Measurements from ENCODE around the gene ZNF83.
"Not testable (repeated sequence)": the region's sequence is repeated elsewhere in the genome, so short reads cannot be mapped to it uniquely, and the experiment has no call there.

ZNF83 gene

GRCh38 chr19:52613299-52613906 is 24.8 kb downstream of the ZNF83 start:
- no peak overlapping the region for H3K27ac Mint-ChIP-seq

DNA sequence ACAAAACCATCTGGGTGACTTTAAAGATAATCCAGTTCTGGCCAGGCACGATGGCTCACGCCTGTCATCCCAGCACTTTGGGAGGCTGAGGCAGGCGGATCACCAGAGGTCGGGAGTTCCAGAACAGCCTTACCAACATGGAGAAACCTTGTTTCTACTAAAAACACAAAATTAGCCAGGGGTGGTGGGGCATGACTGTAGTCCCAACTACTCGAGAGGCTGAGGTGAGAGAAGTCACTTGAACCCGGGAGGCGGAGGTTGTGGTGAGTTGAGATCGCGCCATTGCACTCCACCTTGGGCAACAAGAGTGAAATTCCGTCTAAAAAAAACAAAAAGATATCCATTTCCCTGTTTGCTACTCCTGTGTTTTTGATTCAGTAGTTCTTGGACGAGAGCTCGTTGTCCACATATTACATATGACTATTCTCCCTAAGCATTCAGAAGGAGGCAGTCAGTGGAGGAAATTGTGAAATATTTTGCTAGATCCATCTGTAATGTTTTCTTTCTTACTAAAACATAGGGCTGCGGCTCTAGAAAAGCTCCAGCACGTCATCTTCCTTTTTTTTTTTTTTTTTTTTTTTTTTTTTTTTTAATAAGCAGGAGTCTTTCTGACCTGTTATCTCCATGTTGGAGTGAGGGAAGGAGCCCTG is 34.5 kb downstream of the ZNF83 start:
- H3K27ac Mint-ChIP-seq, result no peak overlapping the region
- peaks cover 64% of the 10 kb centered on the region for H3K9me3 Mint-ChIP-seq
- DNase-seq, result no peak
- TF ChIP-seq CTCF (IDR thresholded peaks at IDR 0.05), result no peak
- peaks cover 3% of the 10 kb centered on the region for H3K27me3 Mint-ChIP-seq (ENCODE audit: low read depth, poor library complexity)
- H3K4me1 Mint-ChIP-seq, result peaks cover 34% of the 10 kb centered on the region
- peaks cover 70% of the 10 kb centered on the region for H3K36me3 Mint-ChIP-seq (ENCODE audit: low read depth)
- H3K4me3 Mint-ChIP-seq, result no peak overlapping the region

More at GRCh38 chr19:52613299-52613906, 24.8 kb downstream of the ZNF83 start:
- no peak for DNase-seq
- H3K4me3 Mint-ChIP-seq, result no peak overlapping the region
- H3K4me1 Mint-ChIP-seq, result no peaks in the 10 kb centered on the region
- peaks cover 4% of the 10 kb centered on the region for H3K27me3 Mint-ChIP-seq (ENCODE audit: low read depth, poor library complexity)
- H3K9me3 Mint-ChIP-seq, result peaks cover 93% of the 10 kb centered on the region
- TF ChIP-seq CTCF (IDR thresholded peaks at IDR 0.05), result no peak
- peaks cover 95% of the 10 kb centered on the region for H3K36me3 Mint-ChIP-seq (ENCODE audit: low read depth)

DNA sequence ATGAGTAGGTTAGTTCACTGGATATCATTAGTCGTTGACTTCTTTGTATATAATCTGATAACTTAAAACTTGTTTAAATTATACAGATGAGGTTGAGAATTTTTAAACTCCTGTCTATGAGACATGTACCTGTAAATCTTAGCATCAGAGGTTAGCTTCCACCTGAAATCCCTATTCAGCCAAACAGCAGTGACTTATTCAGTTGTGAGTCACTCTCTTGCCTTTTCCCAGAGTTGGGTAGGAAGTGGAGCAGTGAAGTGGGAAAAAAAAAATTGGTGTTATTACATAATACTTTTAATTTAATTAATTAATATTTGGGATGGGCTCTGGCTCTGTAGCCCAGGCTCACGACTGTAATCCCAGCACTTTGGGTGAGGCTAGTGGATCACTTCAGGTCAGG is 35.2 kb downstream of the ZNF83 start:
- TF ChIP-seq CTCF (IDR thresholded peaks at IDR 0.05), result no peak
- peaks cover 7% of the 10 kb centered on the region for H3K27me3 Mint-ChIP-seq (ENCODE audit: low read depth, poor library complexity)

DNA sequence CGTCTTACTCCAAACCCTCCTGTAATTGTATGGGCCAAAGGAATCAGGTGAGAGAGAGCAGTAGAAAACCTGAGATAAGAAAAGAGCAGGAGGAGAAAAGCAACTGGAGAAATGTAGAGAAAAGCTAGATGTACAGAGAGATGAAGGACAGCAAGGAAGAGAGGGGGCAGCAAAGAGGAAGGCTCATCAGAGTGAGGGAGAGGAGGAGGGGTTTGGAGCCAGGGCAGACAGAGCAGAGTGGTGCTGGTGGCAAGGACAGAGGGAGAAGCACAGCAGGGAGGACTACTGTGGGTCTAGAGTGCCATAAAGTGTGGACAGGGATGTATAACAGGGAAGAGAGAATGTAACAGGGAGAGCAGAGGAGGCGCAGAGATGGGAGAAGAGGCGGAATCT is 36.2 kb downstream of the ZNF83 start:
- H3K27me3 Mint-ChIP-seq (ENCODE audit: low read depth, poor library complexity), result not testable (repeated sequence)
- Mint-ChIP-seq H3K27ac (peak overlapping the region; percentile 26), H3K4me3 (peak overlapping the region; percentile 90), H3K36me3 (ENCODE audit: low read depth) (peaks cover 78% of the 10 kb centered on the region), H3K9me3 (peaks cover 68% of the 10 kb centered on the region), H3K4me1 (peaks cover 34% of the 10 kb centered on the region)
- DNase-seq, result peak; percentile 2

More for the DNA sequence above, 35.2 kb downstream of the ZNF83 start:
- peaks cover 73% of the 10 kb centered on the region for H3K36me3 Mint-ChIP-seq (ENCODE audit: low read depth)
- no peak for DNase-seq
- H3K27ac Mint-ChIP-seq, result no peak overlapping the region
- no peak overlapping the region for H3K4me3 Mint-ChIP-seq
- H3K4me1 Mint-ChIP-seq, result peaks cover 34% of the 10 kb centered on the region
- H3K9me3 Mint-ChIP-seq, result peaks cover 64% of the 10 kb centered on the region

- TF ChIP-seq CTCF (IDR thresholded peaks at IDR 0.05), result peak; percentile 38
- DNase-seq, result peak; percentile 98
- Mint-ChIP-seq H3K4me1 (peaks cover 32% of the 10 kb centered on the region), H3K4me3 (peak overlapping the region; percentile 90), H3K36me3 (ENCODE audit: low read depth) (peaks cover 78% of the 10 kb centered on the region), H3K27me3 (ENCODE audit: low read depth, poor library complexity) (peaks cover 5% of the 10 kb centered on the region), H3K9me3 (peaks cover 68% of the 10 kb centered on the region), H3K27ac (peak overlapping the region; percentile 26)
These were observed 36.9 kb downstream of the ZNF83 start for GRCh38 chr19:52601025-52601973.

DNA sequence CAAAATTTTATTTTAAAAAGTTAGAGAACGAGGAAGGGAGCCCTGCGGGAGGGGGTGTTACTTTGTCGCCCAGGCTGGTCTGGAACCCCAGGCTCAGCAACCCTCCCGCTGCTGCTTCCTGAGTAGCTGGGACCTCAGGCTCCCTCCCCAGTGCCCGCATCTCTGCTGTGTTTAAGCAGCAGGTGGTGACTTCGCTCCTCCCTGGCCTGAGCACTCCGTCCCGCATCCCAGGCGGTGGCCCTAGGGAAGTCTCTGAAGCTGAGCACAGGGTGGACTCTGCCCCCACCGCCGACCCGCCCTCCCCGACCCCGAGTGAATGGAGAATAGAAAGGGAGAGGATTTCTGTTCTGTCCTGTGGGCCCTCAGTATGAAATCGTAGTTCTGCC is 37.5 kb downstream of the ZNF83 start:
- peaks cover 78% of the 10 kb centered on the region for H3K36me3 Mint-ChIP-seq (ENCODE audit: low read depth)
- H3K27ac Mint-ChIP-seq, result no peak overlapping the region
- peak overlapping the region; percentile 90 for H3K4me3 Mint-ChIP-seq
- H3K4me1 Mint-ChIP-seq, result peaks cover 30% of the 10 kb centered on the region
- TF ChIP-seq CTCF (IDR thresholded peaks at IDR 0.05), result no peak
- H3K27me3 Mint-ChIP-seq (ENCODE audit: low read depth, poor library complexity), result peaks cover 5% of the 10 kb centered on the region
- DNase-seq, result no peak
- peaks cover 68% of the 10 kb centered on the region for H3K9me3 Mint-ChIP-seq
